RPMI7951 (cell line): ENCODE measurements around the gene INTS6L. TPM values are rescaled to one million over a fixed set of nuclear protein-coding genes. Genes with fewer than 3 reads are reported as not detected.
"Not testable (repeated sequence)": the region's sequence is repeated elsewhere in the genome, so short reads cannot be mapped to it uniquely, and the experiment has no call there.

Source experiments
- DNase-seq: peaks from one replicate; pipeline ENCODE4 v3.0.0-alpha.2; 2012; ENCODE audit warnings: low read depth
- total RNA-seq: library from RNA; depleted of rRNA; stranded (reverse); fragments of >200 nt; shearing (Covaris generic); gene quantifications from 2 replicates; pipeline ENCODE4 v1.2.3, GENCODE V29; 2014; rRNA removed

INTS6L gene
- total RNA-seq, 1 experiment from 2014 or later, result 4.1 TPM

GRCh38 chrX:135596495-135596894, 76.0 kb downstream of the INTS6L start:
- peak; percentile 48 for DNase-seq

GRCh38 chrX:135605906-135606305, 85.4 kb downstream of the INTS6L start:
- no peak for DNase-seq

DNA sequence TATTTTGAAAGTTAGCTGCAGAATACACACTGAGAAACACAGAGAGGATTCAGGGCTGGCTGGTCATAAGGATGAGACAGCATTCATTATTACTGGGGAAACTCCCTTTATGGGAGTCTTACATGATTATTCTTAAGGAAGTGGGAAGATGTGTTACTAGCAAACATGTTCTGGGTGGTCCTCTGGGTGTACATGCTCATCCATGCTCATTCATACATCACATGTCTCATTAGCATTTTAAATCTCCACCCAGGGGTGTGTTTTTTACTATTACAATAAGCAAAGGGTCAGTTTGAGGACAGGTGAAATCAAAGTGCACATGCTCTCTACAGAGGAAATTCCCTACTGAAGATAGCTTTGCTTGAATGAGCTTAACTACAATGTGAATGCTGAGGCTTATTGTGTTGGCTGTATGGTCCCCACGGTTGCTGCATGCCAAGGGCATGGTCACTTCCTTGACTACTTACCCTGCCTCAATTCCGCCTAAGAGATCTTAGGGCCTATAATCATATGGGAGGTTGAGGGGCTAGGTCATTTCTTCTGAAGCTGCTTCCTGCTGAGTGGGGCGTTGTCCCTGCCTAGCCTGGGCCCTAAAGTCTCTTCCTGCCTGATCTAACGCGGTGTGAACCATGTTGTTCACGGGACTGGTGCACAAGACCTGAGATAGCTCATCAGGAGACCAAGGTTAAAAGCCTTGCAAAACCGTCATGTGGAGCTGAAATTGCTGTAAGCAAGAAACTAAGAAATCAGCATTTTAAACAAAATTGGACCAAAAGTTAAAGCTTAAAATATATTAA, 104.1 kb downstream of the INTS6L start:
- DNase-seq, result not testable (repeated sequence)

DNA sequence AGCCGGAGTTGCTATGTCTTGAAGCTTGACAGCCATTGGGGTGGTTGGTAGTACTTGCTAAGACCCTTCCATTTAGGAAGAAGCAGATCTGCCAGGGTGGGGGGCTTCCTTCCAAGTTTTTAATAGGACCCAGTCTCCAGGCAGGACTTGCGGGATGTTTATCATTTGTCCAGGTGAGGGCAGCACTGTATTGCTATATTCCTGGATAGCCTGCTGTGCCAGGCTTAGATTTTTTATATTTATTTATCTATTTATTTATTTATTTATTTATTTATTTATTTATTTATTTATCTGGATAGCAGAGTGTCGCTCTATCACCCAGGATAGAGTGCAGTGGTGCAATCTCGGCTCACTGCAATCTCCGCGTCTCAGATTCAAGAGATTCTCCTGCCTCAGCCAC, 105.5 kb downstream of the INTS6L start:
- no peak for DNase-seq

DNA sequence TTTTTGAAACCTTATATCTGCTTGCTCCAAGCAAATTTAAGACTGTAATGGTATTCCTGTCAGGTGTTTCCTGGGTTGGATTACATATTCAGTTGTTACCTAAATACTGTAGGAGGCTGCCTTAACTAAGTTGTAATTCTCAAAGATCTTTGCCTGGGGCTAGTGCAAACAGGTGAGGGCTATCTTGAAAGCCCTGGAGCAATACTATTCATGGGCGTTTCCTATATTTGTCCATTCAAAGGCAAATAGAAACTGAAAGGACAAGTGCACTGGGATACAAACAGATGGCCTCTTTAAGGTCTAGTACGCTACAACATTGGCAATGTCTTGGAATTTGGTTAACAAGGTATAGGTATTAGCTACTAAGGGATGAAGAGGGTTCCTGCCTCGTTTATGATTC, 108.9 kb downstream of the INTS6L start:
- no peak for DNase-seq

Other genes with a start within 250 kb of the INTS6L start
- gene ETDC, start 211.2 kb upstream of the INTS6L start, total RNA-seq, result not detected in 2 replicates
- 6.5 and 7.9 TPM in 2 replicates for gene ZNF75D, start 176.6 kb upstream of the INTS6L start, total RNA-seq
- gene ZNF449, start 175.9 kb upstream of the INTS6L start, total RNA-seq, result 7.5 and 9.3 TPM in 2 replicates
- not detected in 2 replicates for gene SMIM10L2A, start 98.7 kb upstream of the INTS6L start, total RNA-seq
- 0.10 TPM in 1 of 2 replicates, not detected in the other for gene CT45A1, start 193.0 kb downstream of the INTS6L start, total RNA-seq
- gene CT45A3, start 247.5 kb downstream of the INTS6L start, total RNA-seq, result 0.36 TPM in 1 of 2 replicates, not detected in the other